PC-3 (cell line): ENCODE results near the gene NAA60. TPM values are rescaled to one million over a fixed set of nuclear protein-coding genes. Genes with fewer than 3 reads are reported as not detected.

Experiments
- ATAC-seq: fragments of 200-7000 bp; cut with Tn5 transposase; 2 replicates; pipeline ENCODE4 v1.9.1; 2020; ENCODE audit warnings: mild to moderate bottlenecking, moderate library complexity
- BruUV-seq: library from RNA; stranded (reverse); fragments of 400-500 nt; replicated peaks from 2 replicates; lab custom pipeline; 2021; lab: Mats Ljungman, UMichigan
- CTCF ChIA-PET: fragments of 300-600 bp; sonication (Branson Sonifier 250); formaldehyde crosslinking; loops from one replicate; lab custom pipeline; 2022; ENCODE audit warnings: antibody characterized with exemption; lab: Charles Lee
- POLR2A ChIA-PET: fragments of 300-600 bp; sonication (Branson Sonifier 250); formaldehyde crosslinking; loops from one replicate; lab custom pipeline; 2022; ENCODE audit warnings: antibody characterized with exemption; ENCODE audit not compliant: unreplicated experiment; lab: Charles Lee
- DNase-seq: peaks from one replicate; pipeline ENCODE4 v3.0.0-alpha.2; 2015
- H2AFZ ChIP-seq: fragments of 300-600 bp; sonication (generic); 2 replicates; pipeline ENCODE4 v1.6.0; 2016; ENCODE audit warnings: antibody characterized with exemption, low read length
- H3F3A ChIP-seq: fragments of 300-600 bp; sonication (generic); one replicate; pipeline ENCODE4 v1.6.0; 2017; ENCODE audit warnings: antibody characterized with exemption, low read length, control low read depth, mild to moderate bottlenecking; ENCODE audit not compliant: unreplicated experiment
- H3K27ac ChIP-seq: fragments of 300-600 bp; sonication (generic); 2 replicates; pipeline ENCODE4 v1.5.1; 2016; ENCODE audit warnings: mild to moderate bottlenecking, low read length
- H3K27me3 ChIP-seq: fragments of 300-600 bp; sonication (generic); 2 replicates; pipeline ENCODE4 v1.6.1; 2016; ENCODE audit warnings: low read length, mixed read lengths
- H3K36me3 ChIP-seq: fragments of 300-600 bp; sonication (generic); 2 replicates; pipeline ENCODE4 v1.6.1; 2016; ENCODE audit warnings: low read depth, mixed run types, low read length, mixed read lengths
- H3K4me1 ChIP-seq: fragments of 300-600 bp; sonication (generic); 2 replicates; pipeline ENCODE4 v1.5.1; 2016; ENCODE audit warnings: low read length; ENCODE audit not compliant: insufficient read depth
- H3K4me2 ChIP-seq: fragments of 300-600 bp; sonication (generic); 2 replicates; pipeline ENCODE4 v1.6.0; 2016; ENCODE audit warnings: low read length
- H3K4me3 ChIP-seq: fragments of 300-600 bp; sonication (generic); 2 replicates; pipeline ENCODE4 v1.5.1; 2016; ENCODE audit warnings: mild to moderate bottlenecking, low read length, mixed read lengths
- H3K79me2 ChIP-seq: fragments of 300-600 bp; sonication (generic); 2 replicates; pipeline ENCODE4 v1.6.1; 2017; ENCODE audit warnings: low read length, mixed read lengths
- H3K9ac ChIP-seq: fragments of 300-600 bp; sonication (generic); 2 replicates; pipeline ENCODE4 v1.6.0; 2016; ENCODE audit warnings: mild to moderate bottlenecking, low read length
- H3K9me2 ChIP-seq: fragments of 300-600 bp; sonication (generic); replicated peaks from 2 replicates; pipeline ENCODE4 v1.6.1; 2016; ENCODE audit warnings: mixed run types, low read length, mixed read lengths
- H3K9me3 ChIP-seq: fragments of 300-600 bp; sonication (generic); 2 replicates; pipeline ENCODE4 v1.6.1; 2016; ENCODE audit warnings: low read length, mixed read lengths
- H4K20me1 ChIP-seq: fragments of 300-600 bp; sonication (generic); 2 replicates; pipeline ENCODE4 v1.6.1; 2016; ENCODE audit warnings: low read length, mixed read lengths
- EZH2 ChIP-seq: fragments of 300-600 bp; sonication (generic); IDR thresholded peaks from one replicate; pipeline ENCODE4 v1.6.1; 2017; ENCODE audit warnings: antibody characterized with exemption, mild to moderate bottlenecking, low read length; ENCODE audit not compliant: unreplicated experiment
- EZH2phosphoT487 ChIP-seq: fragments of 300-600 bp; sonication (generic); IDR thresholded peaks from 2 replicates; pipeline ENCODE4 v1.6.1; 2018; ENCODE audit warnings: mild to moderate bottlenecking, antibody characterized with exemption, low read length, borderline replicate concordance
- intact Hi-C: fragments of 100-400 bp; cut with micrococcal nuclease; formaldehyde crosslinking; loops from 2 replicates; pipeline ENCODE4 v1.9.0; 2023
- total RNA-seq: library from RNA; depleted of rRNA; stranded (reverse); fragments of >200 nt; gene quantifications from 2 replicates; pipeline ENCODE4 v1.2.3, GENCODE V29; 2014
- TF ChIP-seq, protein P1 (sequence below): fragments of 300-600 bp; sonication (generic); conservative IDR thresholded peaks from 2 replicates; pipeline ENCODE4 v1.5.1; 2017; ENCODE audit warnings: antibody characterized with exemption, low read depth, mild to moderate bottlenecking, low read length

The NAA60 gene
- total RNA-seq, 1 experiment from 2014 or later: 7.6 TPM

DNA sequence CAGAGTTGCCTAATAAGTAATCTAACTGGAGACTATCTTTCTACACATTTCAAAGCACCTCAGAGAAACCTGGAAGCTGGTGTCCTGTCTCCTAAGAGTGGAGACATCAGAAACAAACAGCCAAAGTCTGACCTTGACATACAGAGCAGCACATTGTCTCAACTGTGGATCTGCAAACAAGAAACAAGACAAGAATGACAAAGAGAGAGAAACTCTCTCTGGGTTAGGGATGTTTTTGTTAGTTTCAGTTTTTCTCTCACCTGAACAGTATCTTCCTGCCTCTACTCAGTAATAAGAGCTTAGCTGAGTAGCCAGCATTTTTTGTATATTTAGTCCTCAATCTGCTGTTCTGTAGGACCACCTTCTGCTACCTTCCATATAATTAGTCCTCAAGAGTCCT lies 9.1 kb upstream of the NAA60 start:
- no TSS peak for BruUV-seq
- intact Hi-C loops: no loop called here

DNA sequence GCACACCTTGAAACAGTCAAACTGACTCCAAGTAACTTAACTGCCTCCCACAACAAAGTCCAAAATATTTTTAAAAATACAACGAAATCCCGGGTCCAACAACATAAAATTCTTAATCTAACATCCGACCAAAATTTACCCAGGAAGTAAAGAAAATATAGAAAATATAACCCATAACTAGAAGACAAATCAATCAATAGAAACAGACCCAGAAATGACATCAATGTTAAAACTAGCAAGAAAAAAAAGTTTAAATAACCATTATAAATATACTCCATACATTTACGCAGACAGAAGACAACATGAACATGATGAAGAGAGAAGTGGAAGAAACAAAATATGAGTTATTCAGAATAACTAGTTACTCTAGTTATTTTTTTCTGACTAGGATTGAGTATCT lies 3.8 kb upstream of the NAA60 start:
- DNase-seq (no peak), ATAC-seq (no peak)
- no peaks in the 10 kb centered on the region for H3F3A ChIP-seq
- no peak overlapping the region for H3K9ac ChIP-seq
- H3K4me1 ChIP-seq: no peaks in the 10 kb centered on the region
- BruUV-seq: no TSS peak
- H3K4me3 ChIP-seq: no peak overlapping the region
- no peaks in the 10 kb centered on the region for H3K36me3 ChIP-seq
- H4K20me1 ChIP-seq: no peaks in the 10 kb centered on the region
- no peak overlapping the region for H3K27ac ChIP-seq
- H3K79me2 ChIP-seq: no peaks in the 10 kb centered on the region
- CTCF ChIA-PET: no interaction called here
- H3K4me2 ChIP-seq: no peak overlapping the region
- H2AFZ ChIP-seq: no peak overlapping the region
- TF ChIP-seq EZH2phosphoT487: no peak
- TF ChIP-seq EZH2: no peak
- TF ChIP-seq, protein P1, sequence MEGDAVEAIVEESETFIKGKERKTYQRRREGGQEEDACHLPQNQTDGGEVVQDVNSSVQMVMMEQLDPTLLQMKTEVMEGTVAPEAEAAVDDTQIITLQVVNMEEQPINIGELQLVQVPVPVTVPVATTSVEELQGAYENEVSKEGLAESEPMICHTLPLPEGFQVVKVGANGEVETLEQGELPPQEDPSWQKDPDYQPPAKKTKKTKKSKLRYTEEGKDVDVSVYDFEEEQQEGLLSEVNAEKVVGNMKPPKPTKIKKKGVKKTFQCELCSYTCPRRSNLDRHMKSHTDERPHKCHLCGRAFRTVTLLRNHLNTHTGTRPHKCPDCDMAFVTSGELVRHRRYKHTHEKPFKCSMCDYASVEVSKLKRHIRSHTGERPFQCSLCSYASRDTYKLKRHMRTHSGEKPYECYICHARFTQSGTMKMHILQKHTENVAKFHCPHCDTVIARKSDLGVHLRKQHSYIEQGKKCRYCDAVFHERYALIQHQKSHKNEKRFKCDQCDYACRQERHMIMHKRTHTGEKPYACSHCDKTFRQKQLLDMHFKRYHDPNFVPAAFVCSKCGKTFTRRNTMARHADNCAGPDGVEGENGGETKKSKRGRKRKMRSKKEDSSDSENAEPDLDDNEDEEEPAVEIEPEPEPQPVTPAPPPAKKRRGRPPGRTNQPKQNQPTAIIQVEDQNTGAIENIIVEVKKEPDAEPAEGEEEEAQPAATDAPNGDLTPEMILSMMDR: no peak
- intact Hi-C loops: no loop called here
- no peaks in the 10 kb centered on the region for H3K9me3 ChIP-seq
- POLR2A ChIA-PET: no interaction called here
- no peaks in the 10 kb centered on the region for H3K9me2 ChIP-seq
- H3K27me3 ChIP-seq: no peaks in the 10 kb centered on the region

More for the DNA sequence above, 9.1 kb upstream of the NAA60 start:
- TF ChIP-seq, protein P1: no peak
- TF ChIP-seq EZH2phosphoT487 (no peak), EZH2 (no peak)
- ChIA-PET CTCF (no interaction called here), POLR2A (no interaction called here)
- Histone ChIP-seq H3K27ac (no peak overlapping the region), H4K20me1 (no peaks in the 10 kb centered on the region), H3K36me3 (no peaks in the 10 kb centered on the region), H2AFZ (no peak overlapping the region), H3K9me2 (no peaks in the 10 kb centered on the region), H3K4me2 (no peak overlapping the region), H3F3A (no peaks in the 10 kb centered on the region), H3K9ac (no peak overlapping the region), H3K4me1 (no peaks in the 10 kb centered on the region), H3K79me2 (no peaks in the 10 kb centered on the region), H3K9me3 (no peaks in the 10 kb centered on the region), H3K4me3 (no peak overlapping the region), H3K27me3 (no peaks in the 10 kb centered on the region)
- ATAC-seq: no peak
- no peak for DNase-seq

DNA sequence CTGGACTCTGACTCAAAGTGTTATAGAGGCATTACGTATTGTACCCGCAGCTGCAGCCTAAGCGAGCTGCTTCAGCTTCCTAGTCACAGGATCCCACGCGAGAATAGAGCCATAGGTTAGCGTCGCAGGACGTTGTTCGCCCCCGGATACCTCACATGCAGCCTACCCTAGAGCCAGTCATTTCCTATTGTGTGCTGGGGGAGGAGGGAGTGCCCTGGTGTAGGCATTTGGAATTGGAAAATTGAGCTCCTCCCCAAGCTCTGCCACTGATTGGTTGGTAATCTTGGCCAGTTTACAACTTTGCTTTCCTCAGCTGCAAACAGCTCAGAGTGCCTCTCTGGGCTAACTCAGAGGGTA lies 530 bp downstream of the NAA60 start:
- Histone ChIP-seq H3K9me2 (no peaks in the 10 kb centered on the region), H3K4me2 (no peak overlapping the region), H2AFZ (no peak overlapping the region), H3K4me3 (no peak overlapping the region), H3K4me1 (no peaks in the 10 kb centered on the region), H4K20me1 (no peaks in the 10 kb centered on the region), H3F3A (no peaks in the 10 kb centered on the region), H3K27me3 (no peaks in the 10 kb centered on the region), H3K9me3 (no peaks in the 10 kb centered on the region), H3K27ac (no peak overlapping the region), H3K79me2 (no peaks in the 10 kb centered on the region), H3K9ac (no peak overlapping the region), H3K36me3 (no peaks in the 10 kb centered on the region)
- DNase-seq (no peak), ATAC-seq (no peak)
- intact Hi-C loops: no loop called here
- ChIA-PET POLR2A (no interaction called here), CTCF (no interaction called here)
- no TSS peak for BruUV-seq
- no peak for TF ChIP-seq EZH2
- no peak for TF ChIP-seq EZH2phosphoT487
- TF ChIP-seq, protein P1: no peak
